Measurements from ENCODE around the gene MRFAP1L1. TPM values are rescaled to one million over a fixed set of nuclear protein-coding genes. Genes with fewer than 3 reads are reported as not detected.

The MRFAP1L1 gene
- total and polyA plus RNA-seq, 7 donors: 40.7 to 82.8 (median 53.5) TPM

GRCh38 chr4:6686104-6686787 lies 23.4 kb downstream of the MRFAP1L1 start:
- H3K27me3 ChIP-seq: no peaks in the 10 kb centered on the region
- no peak for DNase-seq
- H3K4me1 ChIP-seq: peaks cover 0 to 11% (median 9%) of the 10 kb centered on the region in 4 donors
- H3K27ac ChIP-seq: no peak overlapping the region
- H3K36me3 ChIP-seq: no peaks in the 10 kb centered on the region
- WGBS, 2 donors: 67 to 82% methylated on average over 4 of the region's 4 CpGs
- intact Hi-C loops (cut with DNase I): no loop called here
- TF ChIP-seq POLR2AphosphoS5 (IDR thresholded peaks at IDR 0.05): no peak
- TF ChIP-seq, protein P1, sequence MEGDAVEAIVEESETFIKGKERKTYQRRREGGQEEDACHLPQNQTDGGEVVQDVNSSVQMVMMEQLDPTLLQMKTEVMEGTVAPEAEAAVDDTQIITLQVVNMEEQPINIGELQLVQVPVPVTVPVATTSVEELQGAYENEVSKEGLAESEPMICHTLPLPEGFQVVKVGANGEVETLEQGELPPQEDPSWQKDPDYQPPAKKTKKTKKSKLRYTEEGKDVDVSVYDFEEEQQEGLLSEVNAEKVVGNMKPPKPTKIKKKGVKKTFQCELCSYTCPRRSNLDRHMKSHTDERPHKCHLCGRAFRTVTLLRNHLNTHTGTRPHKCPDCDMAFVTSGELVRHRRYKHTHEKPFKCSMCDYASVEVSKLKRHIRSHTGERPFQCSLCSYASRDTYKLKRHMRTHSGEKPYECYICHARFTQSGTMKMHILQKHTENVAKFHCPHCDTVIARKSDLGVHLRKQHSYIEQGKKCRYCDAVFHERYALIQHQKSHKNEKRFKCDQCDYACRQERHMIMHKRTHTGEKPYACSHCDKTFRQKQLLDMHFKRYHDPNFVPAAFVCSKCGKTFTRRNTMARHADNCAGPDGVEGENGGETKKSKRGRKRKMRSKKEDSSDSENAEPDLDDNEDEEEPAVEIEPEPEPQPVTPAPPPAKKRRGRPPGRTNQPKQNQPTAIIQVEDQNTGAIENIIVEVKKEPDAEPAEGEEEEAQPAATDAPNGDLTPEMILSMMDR (IDR thresholded peaks at IDR 0.05): no peak
- no peak for TF ChIP-seq POLR2A (IDR thresholded peaks at IDR 0.05)
- TF ChIP-seq EP300 (IDR thresholded peaks at IDR 0.05): no peak
- no peak overlapping the region for H3K4me3 ChIP-seq
- H3K9me3 ChIP-seq: no peaks in the 10 kb centered on the region

GRCh38 chr4:6684656-6685055 lies 25.0 kb downstream of the MRFAP1L1 start:
- intact Hi-C loops (cut with DNase I): no loop called here
- 92 to 93% methylated on average over 11 of the region's 11 CpGs for WGBS, 2 donors

DNA sequence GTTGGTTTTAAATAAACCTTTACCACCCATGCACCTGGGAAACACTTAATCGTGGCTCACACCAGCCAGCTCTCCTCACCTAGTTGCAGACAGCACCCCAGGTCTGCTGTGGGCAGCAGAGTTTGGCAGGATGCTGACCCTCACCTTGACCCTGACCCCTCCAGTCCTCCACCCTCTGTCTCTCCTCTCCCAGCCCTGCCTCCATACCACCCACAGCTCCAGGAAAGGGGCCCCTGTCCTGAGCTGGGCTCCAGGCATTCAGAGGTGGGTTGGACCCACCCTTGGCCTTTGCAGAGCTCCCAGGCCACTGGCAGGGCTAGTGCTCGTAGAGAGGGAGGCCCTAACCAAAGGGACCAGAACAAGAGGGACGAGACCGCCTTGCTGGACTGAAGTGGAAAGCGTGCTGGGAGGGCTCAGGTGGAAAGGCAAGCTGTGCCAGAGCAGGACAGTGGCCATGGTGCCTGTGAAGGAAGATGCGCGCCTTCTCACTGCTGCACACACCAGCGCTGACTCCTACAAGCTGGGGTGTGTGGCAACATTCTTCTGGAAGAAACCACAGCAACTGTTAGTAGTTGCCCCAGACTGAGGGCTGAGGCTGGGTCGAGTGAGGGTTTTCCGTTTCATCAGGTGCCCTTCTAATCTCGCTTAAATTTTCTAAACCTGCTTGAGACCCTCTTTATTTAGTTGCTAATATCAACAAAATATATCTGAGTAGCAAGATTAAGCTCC lies 26.6 kb downstream of the MRFAP1L1 start:
- no peaks in the 10 kb centered on the region for H3K4me1 ChIP-seq
- H3K4me3 ChIP-seq: no peak overlapping the region
- 78 to 83% methylated on average over 11 of the region's 11 CpGs for WGBS, 2 donors
- H3K9me3 ChIP-seq: no peaks in the 10 kb centered on the region
- H3K27ac ChIP-seq: no peak overlapping the region
- intact Hi-C loops (cut with DNase I): no loop called here
- TF ChIP-seq EP300 (IDR thresholded peaks at IDR 0.05) (no peak), POLR2AphosphoS5 (IDR thresholded peaks at IDR 0.05) (no peak)
- DNase-seq: no peak
- no peaks in the 10 kb centered on the region for H3K27me3 ChIP-seq
- H3K36me3 ChIP-seq: no peaks in the 10 kb centered on the region

More at GRCh38 chr4:6684656-6685055, 25.0 kb downstream of the MRFAP1L1 start:
- no peak overlapping the region for H3K27ac ChIP-seq
- TF ChIP-seq, protein P1 (IDR thresholded peaks at IDR 0.05): no peak
- TF ChIP-seq EP300 (IDR thresholded peaks at IDR 0.05) (no peak), POLR2A (IDR thresholded peaks at IDR 0.05) (no peak), POLR2AphosphoS5 (IDR thresholded peaks at IDR 0.05) (no peak)
- no peak for DNase-seq
- H3K9me3 ChIP-seq: no peaks in the 10 kb centered on the region
- no peak overlapping the region for H3K4me3 ChIP-seq
- peaks cover 0 to 11% (median 9%) of the 10 kb centered on the region in 4 donors for H3K4me1 ChIP-seq
- no peaks in the 10 kb centered on the region for H3K36me3 ChIP-seq
- no peaks in the 10 kb centered on the region for H3K27me3 ChIP-seq

- Histone ChIP-seq H3K9me3 (no peaks in the 10 kb centered on the region), H3K4me1 (peaks cover 0 to 15% (median 14%) of the 10 kb centered on the region in 4 donors), H3K4me3 (no peak overlapping the region), H3K27me3 (no peaks in the 10 kb centered on the region), H3K36me3 (no peaks in the 10 kb centered on the region), H3K27ac (no peak overlapping the region)
- intact Hi-C loops (cut with DNase I): no loop called here
- no peak for DNase-seq
- TF ChIP-seq POLR2AphosphoS5 (IDR thresholded peaks at IDR 0.05): no peak
- TF ChIP-seq, protein P1 (IDR thresholded peaks at IDR 0.05): no peak
- TF ChIP-seq POLR2A (IDR thresholded peaks at IDR 0.05): no peak
- WGBS, 2 donors: 83 to 91% methylated on average over 9 of the region's 9 CpGs
Measured at GRCh38 chr4:6681191-6681590, 28.5 kb downstream of the MRFAP1L1 start.

DNA sequence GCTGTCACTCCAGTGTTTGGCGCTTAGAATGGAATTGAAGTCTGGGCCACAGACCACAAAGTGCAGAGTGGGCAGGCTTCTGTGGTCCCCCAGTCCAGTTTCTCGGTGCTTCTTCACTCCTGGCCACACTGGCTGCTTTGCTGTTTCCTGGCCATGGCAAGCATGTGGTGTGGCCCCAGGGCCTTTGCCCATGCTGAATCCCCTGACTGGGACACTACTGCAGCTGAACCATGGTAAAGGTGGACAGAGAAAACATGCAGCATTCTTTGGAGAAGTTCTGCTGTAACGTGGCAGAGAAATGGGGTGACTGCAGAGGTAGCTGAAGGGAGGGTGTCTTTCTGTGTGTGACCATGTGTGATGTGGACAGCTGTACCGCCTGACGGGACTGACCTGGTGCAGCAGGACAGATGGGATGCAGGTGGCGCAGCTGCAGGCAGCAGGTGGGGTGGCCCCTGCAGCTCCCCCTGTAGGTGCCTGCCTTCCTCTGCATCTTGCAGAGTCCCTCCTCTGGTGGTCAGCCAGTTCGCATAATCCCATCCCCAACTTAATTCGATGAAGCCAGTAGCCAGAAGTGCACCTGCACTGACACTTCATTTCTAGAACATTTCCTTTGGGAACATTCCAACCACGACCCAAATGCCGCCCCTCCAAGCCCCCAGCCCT lies 29.2 kb downstream of the MRFAP1L1 start:
- WGBS, 2 donors: 89 to 93% methylated on average over 10 of the region's 10 CpGs
- intact Hi-C loops (cut with DNase I): no loop called here
- Histone ChIP-seq H3K4me1 (peaks cover 0 to 22% (median 21%) of the 10 kb centered on the region in 4 donors), H3K27me3 (no peaks in the 10 kb centered on the region), H3K9me3 (no peaks in the 10 kb centered on the region), H3K36me3 (no peaks in the 10 kb centered on the region), H3K4me3 (no peak overlapping the region), H3K27ac (no peak overlapping the region)
- no peak for TF ChIP-seq EP300 (IDR thresholded peaks at IDR 0.05)
- TF ChIP-seq POLR2A (IDR thresholded peaks at IDR 0.05): no peak
- TF ChIP-seq, protein P1 (IDR thresholded peaks at IDR 0.05): no peak
- no peak for TF ChIP-seq POLR2AphosphoS5 (IDR thresholded peaks at IDR 0.05)
- DNase-seq: no peak

Measured in sigmoid colon (tissue), 7 donors.